Liver (tissue), 3 donors: ENCODE data around the gene POTEC.
"Not testable (repeated sequence)": the region's sequence is repeated elsewhere in the genome, so short reads cannot be mapped to it uniquely, and the experiment has no call there.

Experiments used
- CTCF ChIP-seq: fragments of 150-350 bp; IDR thresholded peaks from 2 replicates; pipeline ENCODE4 v1.5.1; 2017; ENCODE audit warnings: improper control_type of control experiment, low read depth, low read length; ENCODE audit not compliant: missing input control
- FOXA2 ChIP-seq: IDR thresholded peaks from 2 replicates; pipeline ENCODE4 v1.6.1; 2016; ENCODE audit warnings: antibody characterized with exemption
- GABPA ChIP-seq, 2 donors: IDR thresholded peaks in 1 of 2; conservative IDR thresholded peaks in 1 of 2; 2 replicates each; pipeline ENCODE4 v1.6.1; 2016; ENCODE audit warnings: antibody characterized with exemption in 2 of 2, mild to moderate bottlenecking in 1 of 2, moderate library complexity in 1 of 2
- SP1 ChIP-seq: IDR thresholded peaks from 2 replicates; pipeline ENCODE4 v1.6.1; 2018; ENCODE audit warnings: antibody characterized with exemption, mild to moderate bottlenecking
- donor health status: healthy.
- donor health status: healthy.

- not testable (repeated sequence) for TF ChIP-seq SP1; FOXA2; GABPA (IDR thresholded peaks at IDR 0.05 in 1 of 2, conservative IDR thresholded peaks at IDR 0.05 in 1 of 2); CTCF
Measured at GRCh38 chr18:14474752-14475151, 68.6 kb downstream of the POTEC start.
